Left ventricle myocardium inferior (tissue), 1 donor: ENCODE measurements around the gene DDT. TPM values are rescaled to one million over a fixed set of nuclear protein-coding genes. Genes with fewer than 3 reads are reported as not detected.

Source experiments
- DNase-seq: peaks from one replicate; pipeline ENCODE4 v3.0.0-alpha.2; 2020
- H3K27ac ChIP-seq: fragments of 200-600 bp; replicated peaks from 2 replicates; pipeline ENCODE4 v1.8.0; 2021
- H3K27me3 ChIP-seq: fragments of 200-600 bp; 2 replicates; pipeline ENCODE4 v1.8.0; 2021; ENCODE audit warnings: low read depth
- H3K36me3 ChIP-seq: fragments of 200-600 bp; 2 replicates; pipeline ENCODE4 v1.8.0; 2021
- H3K4me1 ChIP-seq: fragments of 200-600 bp; 2 replicates; pipeline ENCODE4 v1.8.0; 2021
- H3K4me3 ChIP-seq: fragments of 200-600 bp; 2 replicates; pipeline ENCODE4 v1.8.0; 2021; ENCODE audit warnings: mild to moderate bottlenecking, moderate library complexity
- H3K9me3 ChIP-seq: fragments of 200-600 bp; replicated peaks from 2 replicates; pipeline ENCODE4 v1.8.0; 2021
- CTCF ChIP-seq: fragments of 200-600 bp; IDR thresholded peaks from 2 replicates; pipeline ENCODE4 v1.8.0; 2021; ENCODE audit warnings: antibody characterized with exemption, mild to moderate bottlenecking, borderline replicate concordance
- intact Hi-C: fragments of 100-400 bp; cut with micrococcal nuclease; formaldehyde crosslinking; loops from one replicate; pipeline ENCODE4 v1.11.0; 2022
- total RNA-seq: library from RNA; stranded (reverse); fragmentation: NEBNext Ultra II Directional; extraction: Animal tissue kit (Norgen Biotek cat#: 25700); gene quantifications from one replicate; pipeline ENCODE4 v1.2.1, GENCODE V29; 2021
- donor health status: DM: no; HTN: yes; CAD: no; lungs with severe emphysema.

DDT gene
- total RNA-seq, 1 donor from 2014 or later: 157 TPM

GRCh38 chr22:24009227-24010017, 35.2 kb upstream of the DDT start:
- H3K4me3 ChIP-seq: no peak overlapping the region
- H3K9me3 ChIP-seq: no peaks in the 10 kb centered on the region
- no peak for DNase-seq
- no peaks in the 10 kb centered on the region for H3K27me3 ChIP-seq
- TF ChIP-seq CTCF: no peak
- H3K36me3 ChIP-seq: no peaks in the 10 kb centered on the region
- no peak overlapping the region for H3K27ac ChIP-seq
- intact Hi-C loops: no loop called here
- H3K4me1 ChIP-seq: peaks cover 36% of the 10 kb centered on the region

DNA sequence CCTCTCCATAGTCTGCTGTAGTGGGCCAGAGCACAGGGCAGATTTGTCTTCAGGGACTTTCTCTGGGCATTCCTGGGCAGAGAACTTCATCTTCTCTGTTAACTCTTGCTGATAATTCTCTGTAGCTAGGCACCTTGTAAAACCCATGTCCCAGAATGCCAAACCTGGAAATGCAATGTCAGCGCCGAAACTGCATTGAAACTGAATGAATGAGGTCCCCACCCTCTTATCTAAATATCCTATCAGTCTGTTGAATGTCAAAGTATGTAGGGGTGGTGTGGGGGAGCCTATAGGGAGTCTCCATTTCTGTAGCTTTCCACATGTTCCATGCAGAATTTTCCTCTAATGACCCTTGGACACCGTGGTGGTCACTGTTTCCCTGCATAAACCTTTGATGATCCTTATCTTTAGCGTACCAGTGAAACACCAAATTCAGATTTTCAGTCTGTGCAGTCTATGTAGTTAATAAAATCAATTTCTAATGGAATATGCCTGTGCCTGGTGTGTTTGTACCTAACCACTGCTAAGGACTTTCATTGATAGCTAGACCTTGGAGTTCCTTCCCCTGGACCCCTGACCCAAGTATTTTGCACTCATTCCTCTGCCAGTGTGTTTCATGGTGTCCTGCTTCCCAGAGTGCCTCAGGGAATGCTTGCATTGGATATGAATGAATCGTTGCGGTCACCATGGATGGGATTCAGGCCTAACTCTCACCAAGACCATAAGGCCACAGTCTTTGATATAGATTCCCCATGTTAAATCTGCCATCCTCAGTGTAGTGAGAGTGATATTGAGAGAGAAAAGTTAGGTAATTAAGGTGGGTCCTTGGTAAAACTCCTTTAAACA, 34.4 kb upstream of the DDT start:
- intact Hi-C loops: no loop called here
- H3K36me3 ChIP-seq: no peaks in the 10 kb centered on the region
- peaks cover 39% of the 10 kb centered on the region for H3K4me1 ChIP-seq
- H3K4me3 ChIP-seq: no peak overlapping the region
- H3K9me3 ChIP-seq: no peaks in the 10 kb centered on the region
- H3K27me3 ChIP-seq: no peaks in the 10 kb centered on the region
- H3K27ac ChIP-seq: no peak overlapping the region
- TF ChIP-seq CTCF: no peak
- no peak for DNase-seq

DNA sequence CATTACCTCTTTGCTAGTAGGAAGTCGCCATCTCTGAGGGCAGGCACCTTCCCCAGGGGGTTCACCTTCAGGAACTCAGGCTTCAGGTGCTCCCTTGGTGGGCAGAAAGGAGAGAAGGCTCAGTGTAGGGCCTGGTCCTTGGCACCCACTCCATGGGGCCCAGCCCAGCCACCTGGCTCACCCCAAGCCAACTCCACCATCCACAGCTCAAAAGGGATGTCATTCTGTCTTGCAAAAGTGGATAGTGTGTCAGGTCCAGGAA, 33.7 kb upstream of the DDT start:
- Histone ChIP-seq H3K9me3 (no peaks in the 10 kb centered on the region), H3K4me1 (peaks cover 39% of the 10 kb centered on the region), H3K36me3 (no peaks in the 10 kb centered on the region), H3K4me3 (no peak overlapping the region), H3K27ac (no peak overlapping the region), H3K27me3 (no peaks in the 10 kb centered on the region)
- intact Hi-C loops: no loop called here
- DNase-seq: no peak
- no peak for TF ChIP-seq CTCF

GRCh38 chr22:24007253-24008021, 33.2 kb upstream of the DDT start:
- TF ChIP-seq CTCF: no peak
- no peak overlapping the region for H3K4me3 ChIP-seq
- no peak overlapping the region for H3K27ac ChIP-seq
- peaks cover 34% of the 10 kb centered on the region for H3K4me1 ChIP-seq
- no peaks in the 10 kb centered on the region for H3K36me3 ChIP-seq
- no peak for DNase-seq
- intact Hi-C loops: no loop called here
- no peaks in the 10 kb centered on the region for H3K9me3 ChIP-seq
- no peaks in the 10 kb centered on the region for H3K27me3 ChIP-seq

- H3K4me1 ChIP-seq: peaks cover 33% of the 10 kb centered on the region
- no peaks in the 10 kb centered on the region for H3K36me3 ChIP-seq
- intact Hi-C loops: no loop called here
- TF ChIP-seq CTCF: no peak
- H3K27ac ChIP-seq: no peak overlapping the region
- no peak overlapping the region for H3K4me3 ChIP-seq
- no peak for DNase-seq
- no peaks in the 10 kb centered on the region for H3K9me3 ChIP-seq
- no peaks in the 10 kb centered on the region for H3K27me3 ChIP-seq
Observed at GRCh38 chr22:24006914-24007214, 32.6 kb upstream of the DDT start.
